ENCODE results near the gene DNLZ. TPM values are rescaled to one million over a fixed set of nuclear protein-coding genes. Genes with fewer than 3 reads are reported as not detected.
"Not testable (repeated sequence)": the region's sequence is repeated elsewhere in the genome, so short reads cannot be mapped to it uniquely, and the experiment has no call there.

DNLZ gene
- polyA plus RNA-seq, result 17.0 TPM
- long read RNA-seq, donor 1, transcript DNLZ-201 (3 exons, 724 nt), result major isoform, 8 of 8 reads
- long read RNA-seq, donor 1, partial matches to known transcripts, result 0 of 8 reads
- long read RNA-seq, donor 1, other reads (novel, unspliced or antisense), result 0 of 8 reads
- long read RNA-seq, donor 2, transcript DNLZ-201 (3 exons, 724 nt), result major isoform, 17 of 83 reads
- long read RNA-seq, donor 2, partial matches to known transcripts, result 60 of 83 reads
- long read RNA-seq, donor 2, other reads (novel, unspliced or antisense), result 6 of 83 reads
- long read RNA-seq, donor 3, result 0 reads
- long read RNA-seq, donor 4, partial matches to known transcripts, result 0 of 1 reads
- long read RNA-seq, donor 4, other reads (novel, unspliced or antisense), result 0 of 1 reads
- long read RNA-seq, donor 5, transcript DNLZ-201 (3 exons, 724 nt), result major isoform, 9 of 9 reads
- long read RNA-seq, donor 5, partial matches to known transcripts, result 0 of 9 reads
- long read RNA-seq, donor 5, other reads (novel, unspliced or antisense), result 0 of 9 reads
- long read RNA-seq, donor 6, transcript DNLZ-201 (3 exons, 724 nt), result major isoform, 10 of 10 reads
- long read RNA-seq, donor 6, partial matches to known transcripts, result 0 of 10 reads
- long read RNA-seq, donor 6, other reads (novel, unspliced or antisense), result 0 of 10 reads
- long read RNA-seq, donor 7, transcript DNLZ-201 (3 exons, 724 nt), result major isoform, 7 of 7 reads
- long read RNA-seq, donor 7, partial matches to known transcripts, result 0 of 7 reads
- long read RNA-seq, donor 7, other reads (novel, unspliced or antisense), result 0 of 7 reads
- long read RNA-seq, donor 8, transcript DNLZ-201 (3 exons, 724 nt), result major isoform, 25 of 40 reads
- long read RNA-seq, donor 8, partial matches to known transcripts, result 5 of 40 reads
- long read RNA-seq, donor 8, other reads (novel, unspliced or antisense), result 10 of 40 reads
- long read RNA-seq, donor 9, transcript DNLZ-201 (3 exons, 724 nt), result major isoform, 12 of 12 reads
- long read RNA-seq, donor 9, partial matches to known transcripts, result 0 of 12 reads
- long read RNA-seq, donor 9, other reads (novel, unspliced or antisense), result 0 of 12 reads
- long read RNA-seq, donor 10, transcript DNLZ-201 (3 exons, 724 nt), result major isoform, 12 of 12 reads
- long read RNA-seq, donor 10, partial matches to known transcripts, result 0 of 12 reads
- long read RNA-seq, donor 10, other reads (novel, unspliced or antisense), result 0 of 12 reads
- long read RNA-seq, donor 11, transcript DNLZ-201 (3 exons, 724 nt), result major isoform, 16 of 16 reads
- long read RNA-seq, donor 11, partial matches to known transcripts, result 0 of 16 reads
- long read RNA-seq, donor 11, other reads (novel, unspliced or antisense), result 0 of 16 reads

GRCh38 chr9:136363106-136363948 lies at the start of gene DNLZ:
DNLZ (minus strand) TSS chr9:136363744; CDS start chr9:136363714, 30 bp downstream.
- peak within 1 kb of the TSS; percentile 72 for H3K4me3 ChIP-seq (ENCODE audit: low read length)
- WGBS (ENCODE audit: insufficient coverage, low lambda C conversion rate), result no CpG with 5 or more reads among the region's 97 CpGs
- peaks cover 14% of the 10 kb centered on the region for H3K27me3 ChIP-seq (ENCODE audit: control insufficient read depth, insufficient read depth, low read length)
- peak within 1 kb of the TSS; percentile 74 for H3K27ac ChIP-seq (ENCODE audit: low read length)
- peaks cover 14% of the 10 kb centered on the region for H3K36me3 ChIP-seq (ENCODE audit: control insufficient read depth, insufficient read depth, low read length)
- peaks cover 18% of the 10 kb centered on the region for H3K4me1 ChIP-seq (ENCODE audit: control insufficient read depth, insufficient read depth, low read length)
- peaks cover 11% of the 10 kb centered on the region for H3K9me3 ChIP-seq (ENCODE audit: control insufficient read depth, low read depth, low read length)
- peak; percentile 92 to 94 for DNase-seq

DNA sequence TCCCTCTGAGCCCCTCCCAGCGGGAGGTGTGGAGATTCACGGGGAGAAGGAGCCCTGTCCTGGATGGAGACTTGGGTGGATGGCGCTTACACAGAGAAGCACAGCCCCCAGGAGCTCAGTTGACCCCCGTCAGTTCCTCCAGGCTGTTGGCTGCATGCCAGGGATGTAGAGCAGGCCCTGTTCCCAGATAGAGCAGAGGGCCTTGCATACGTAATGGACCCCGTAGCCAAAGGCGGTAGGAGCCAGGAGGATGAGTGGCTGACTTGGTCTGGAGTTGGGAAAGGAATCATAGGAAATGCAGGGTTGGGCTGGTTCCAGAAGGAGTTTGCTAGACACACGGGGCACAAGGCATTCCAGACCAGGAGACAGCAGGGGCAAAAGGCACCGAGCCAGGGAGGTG lies 49.4 kb upstream of the DNLZ start:
- Histone ChIP-seq H3K4me1 (ENCODE audit: control insufficient read depth, insufficient read depth, low read length) (peaks cover 18% of the 10 kb centered on the region), H3K27me3 (ENCODE audit: control insufficient read depth, insufficient read depth, low read length) (no peaks in the 10 kb centered on the region), H3K9me3 (ENCODE audit: control insufficient read depth, low read depth, low read length) (no peaks in the 10 kb centered on the region), H3K27ac (ENCODE audit: low read length) (no peak overlapping the region), H3K36me3 (ENCODE audit: control insufficient read depth, insufficient read depth, low read length) (peaks cover 50% of the 10 kb centered on the region), H3K4me3 (ENCODE audit: low read length) (no peak overlapping the region)
- DNase-seq, result no peak
- no CpG with 5 or more reads among the region's 9 CpGs for WGBS (ENCODE audit: insufficient coverage, low lambda C conversion rate)

DNA sequence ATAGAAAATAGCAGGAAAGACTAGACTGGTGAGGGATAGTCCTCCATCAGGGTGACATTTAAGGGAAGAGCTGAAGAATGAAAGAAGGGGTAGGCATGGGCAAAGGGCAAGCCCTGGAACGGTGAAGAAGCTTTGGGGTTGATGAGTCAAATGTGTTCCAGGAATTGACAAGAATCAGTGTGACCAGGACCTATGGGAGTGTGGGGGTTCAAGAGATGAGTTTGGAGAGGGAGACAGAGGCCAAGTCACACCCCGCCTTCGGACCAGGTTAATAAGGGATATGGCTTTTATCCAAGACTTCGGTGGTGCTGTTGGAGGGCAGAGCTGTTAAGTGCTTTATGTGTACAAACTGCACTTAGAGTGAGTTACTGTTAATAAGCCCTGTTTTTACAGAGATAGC lies 47.8 kb upstream of the DNLZ start:
- DNase-seq, result no peak
- H3K4me3 ChIP-seq (ENCODE audit: low read length), result peak overlapping the region; percentile 96
- no peaks in the 10 kb centered on the region for H3K9me3 ChIP-seq (ENCODE audit: control insufficient read depth, low read depth, low read length)
- H3K27me3 ChIP-seq (ENCODE audit: control insufficient read depth, insufficient read depth, low read length), result no peaks in the 10 kb centered on the region
- H3K36me3 ChIP-seq (ENCODE audit: control insufficient read depth, insufficient read depth, low read length), result peaks cover 47% of the 10 kb centered on the region
- H3K4me1 ChIP-seq (ENCODE audit: control insufficient read depth, insufficient read depth, low read length), result peaks cover 18% of the 10 kb centered on the region
- WGBS (ENCODE audit: insufficient coverage, low lambda C conversion rate), result no CpG with 5 or more reads among the region's 4 CpGs
- H3K27ac ChIP-seq (ENCODE audit: low read length), result no peak overlapping the region

DNA sequence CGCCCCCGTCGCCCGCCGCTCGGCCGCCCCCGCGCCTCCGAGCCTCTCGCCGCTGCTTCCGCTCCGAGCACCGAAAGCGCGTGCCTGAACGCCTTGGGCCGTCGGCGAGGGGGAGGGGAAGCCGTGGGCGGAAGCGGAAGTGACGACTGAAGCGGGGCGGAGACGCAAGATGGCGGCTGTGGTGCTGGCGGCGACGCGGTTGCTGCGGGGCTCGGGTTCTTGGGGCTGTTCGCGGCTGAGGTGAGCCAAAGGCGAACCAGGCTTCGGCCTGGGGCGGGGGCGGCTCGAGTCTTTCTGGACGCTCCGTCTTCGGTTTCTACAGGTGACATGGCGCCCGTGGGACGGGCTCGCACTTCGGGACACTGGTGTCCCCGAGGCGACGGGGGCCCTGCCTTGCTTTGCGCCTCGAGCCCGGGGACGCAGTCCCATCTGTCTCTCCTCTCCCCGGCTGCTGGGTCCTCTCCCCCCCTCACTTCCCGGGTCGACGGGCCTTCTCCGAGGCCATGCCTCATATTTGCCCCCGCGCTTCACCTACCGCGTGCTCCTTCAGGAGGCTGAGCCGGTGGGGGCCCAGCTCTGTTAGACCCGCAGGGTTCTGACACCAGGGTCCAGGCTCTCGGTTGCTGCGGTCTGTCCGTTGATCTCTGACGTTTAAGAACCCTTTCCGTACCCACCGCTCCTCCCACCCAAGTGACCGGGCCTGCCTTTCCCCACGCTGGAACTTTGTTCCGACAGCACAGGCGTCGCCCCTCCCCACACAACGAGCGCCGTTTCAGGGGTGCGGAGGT lies 47.1 kb upstream of the DNLZ start, which contains the start of the genes ENTR1 and PMPCA:
Gene ENTR1 (minus strand): TSS at position 115 of the 788 bp plus-strand sequence. CDS start 217 bp downstream, outside the sequence.
Gene PMPCA (plus strand): TSS at position 159 of the 788 bp plus-strand sequence. CDS start 11 bp downstream, at position 170.
- WGBS (ENCODE audit: insufficient coverage, low lambda C conversion rate), result no CpG with 5 or more reads among the region's 83 CpGs
- DNase-seq, result peak; percentile 88 to 90
- Histone ChIP-seq H3K36me3 (ENCODE audit: control insufficient read depth, insufficient read depth, low read length) (peaks cover 44% of the 10 kb centered on the region), H3K27me3 (ENCODE audit: control insufficient read depth, insufficient read depth, low read length) (no peaks in the 10 kb centered on the region), H3K9me3 (ENCODE audit: control insufficient read depth, low read depth, low read length) (no peaks in the 10 kb centered on the region), H3K27ac (ENCODE audit: low read length) (peak within 1 kb of the TSS; percentile 52), H3K4me1 (ENCODE audit: control insufficient read depth, insufficient read depth, low read length) (peaks cover 18% of the 10 kb centered on the region), H3K4me3 (ENCODE audit: low read length) (peak within 1 kb of the TSS; percentile 96)

GRCh38 chr9:136409557-136410455 lies 46.3 kb upstream of the DNLZ start:
- peak in 1 of 2 donors; percentile 67 for DNase-seq
- peak overlapping the region; percentile 58 for H3K4me3 ChIP-seq (ENCODE audit: low read length)
- no peaks in the 10 kb centered on the region for H3K27me3 ChIP-seq (ENCODE audit: control insufficient read depth, insufficient read depth, low read length)
- no peaks in the 10 kb centered on the region for H3K9me3 ChIP-seq (ENCODE audit: control insufficient read depth, low read depth, low read length)
- WGBS (ENCODE audit: insufficient coverage, low lambda C conversion rate), result no CpG with 5 or more reads among the region's 71 CpGs
- H3K36me3 ChIP-seq (ENCODE audit: control insufficient read depth, insufficient read depth, low read length), result peaks cover 45% of the 10 kb centered on the region
- peaks cover 18% of the 10 kb centered on the region for H3K4me1 ChIP-seq (ENCODE audit: control insufficient read depth, insufficient read depth, low read length)
- H3K27ac ChIP-seq (ENCODE audit: low read length), result no peak overlapping the region

DNA sequence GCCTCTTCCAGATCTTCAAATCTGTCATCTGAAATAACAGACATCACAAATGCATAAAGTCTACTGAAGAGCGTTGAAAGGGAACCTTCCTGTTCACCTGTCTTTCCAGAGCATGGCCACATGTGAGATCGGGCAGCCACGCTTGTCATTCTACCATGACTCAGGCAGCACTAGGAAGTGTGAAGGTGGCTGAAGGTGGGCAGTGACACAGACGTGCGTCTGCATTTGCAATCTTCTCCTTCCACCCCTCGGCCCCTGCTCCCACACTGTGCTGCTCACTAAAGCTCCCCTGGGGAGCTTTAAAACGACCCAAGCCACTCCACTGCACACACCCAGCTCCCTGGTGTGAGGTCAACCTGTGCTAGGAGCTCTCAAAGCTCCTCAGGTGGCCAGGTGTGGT lies 44.4 kb upstream of the DNLZ start:
- Histone ChIP-seq H3K4me3 (ENCODE audit: low read length) (no peak overlapping the region), H3K36me3 (ENCODE audit: control insufficient read depth, insufficient read depth, low read length) (peaks cover 41% of the 10 kb centered on the region), H3K9me3 (ENCODE audit: control insufficient read depth, low read depth, low read length) (no peaks in the 10 kb centered on the region), H3K4me1 (ENCODE audit: control insufficient read depth, insufficient read depth, low read length) (peaks cover 18% of the 10 kb centered on the region), H3K27ac (ENCODE audit: low read length) (no peak overlapping the region), H3K27me3 (ENCODE audit: control insufficient read depth, insufficient read depth, low read length) (no peaks in the 10 kb centered on the region)
- WGBS (ENCODE audit: insufficient coverage, low lambda C conversion rate), result 100% methylated on average over 1 of the region's 7 CpGs
- DNase-seq, result no peak

DNA sequence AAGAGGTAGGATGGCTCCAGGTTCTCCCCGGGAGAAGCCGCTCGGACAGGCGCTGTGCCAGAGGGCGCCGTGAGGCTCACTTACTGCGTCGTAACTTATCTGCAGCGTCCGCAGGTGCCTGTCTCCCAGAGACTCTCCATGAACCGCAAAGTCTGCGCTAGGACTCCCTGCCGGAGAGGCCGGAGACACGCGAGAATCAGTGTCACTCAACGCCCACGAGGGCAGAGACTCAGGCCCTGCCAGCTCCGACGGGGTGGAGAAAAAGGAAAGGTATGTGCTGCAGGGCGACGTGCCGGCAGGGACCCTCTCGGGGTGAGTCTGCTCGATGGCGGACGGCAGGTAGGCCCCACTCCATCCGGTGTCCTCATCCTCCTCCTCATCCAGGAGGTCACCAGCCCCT lies 43.5 kb upstream of the DNLZ start:
- not testable (repeated sequence) for H3K4me3 ChIP-seq (ENCODE audit: low read length); H3K9me3 ChIP-seq (ENCODE audit: control insufficient read depth, low read depth, low read length); H3K27ac ChIP-seq (ENCODE audit: low read length); H3K27me3 ChIP-seq (ENCODE audit: control insufficient read depth, insufficient read depth, low read length); DNase-seq
- WGBS (ENCODE audit: insufficient coverage, low lambda C conversion rate), result no CpG with 5 or more reads among the region's 28 CpGs
- peaks cover 44% of the 10 kb centered on the region for H3K36me3 ChIP-seq (ENCODE audit: control insufficient read depth, insufficient read depth, low read length)
- H3K4me1 ChIP-seq (ENCODE audit: control insufficient read depth, insufficient read depth, low read length), result peaks cover 18% of the 10 kb centered on the region

DNA sequence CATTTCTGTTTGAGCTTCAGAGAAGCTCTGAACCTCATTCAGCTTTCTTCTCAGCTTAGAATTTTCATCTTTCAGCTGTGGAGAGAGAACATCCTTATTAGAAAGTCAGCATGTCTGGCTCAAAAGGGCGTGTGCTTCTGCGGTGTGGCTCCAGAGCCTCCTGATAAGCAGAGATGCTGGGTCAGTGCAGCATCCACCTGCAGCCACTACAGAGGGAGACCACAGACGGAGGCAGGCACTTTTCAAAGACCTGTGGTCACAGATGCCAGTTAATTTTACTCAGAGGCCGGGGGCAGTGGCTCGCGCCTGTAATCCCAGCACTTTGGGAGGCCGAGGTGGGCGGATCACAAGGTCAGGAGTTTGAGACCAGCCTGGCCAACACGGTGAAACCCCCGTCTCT lies 42.4 kb upstream of the DNLZ start:
- H3K36me3 ChIP-seq (ENCODE audit: control insufficient read depth, insufficient read depth, low read length), result peaks cover 51% of the 10 kb centered on the region
- not testable (repeated sequence) for H3K4me3 ChIP-seq (ENCODE audit: low read length); H3K27me3 ChIP-seq (ENCODE audit: control insufficient read depth, insufficient read depth, low read length); H3K27ac ChIP-seq (ENCODE audit: low read length); H3K9me3 ChIP-seq (ENCODE audit: control insufficient read depth, low read depth, low read length); DNase-seq; H3K4me1 ChIP-seq (ENCODE audit: control insufficient read depth, insufficient read depth, low read length)
- WGBS (ENCODE audit: insufficient coverage, low lambda C conversion rate), result no CpG with 5 or more reads among the region's 10 CpGs

Measured in large intestine (tissue), 12 donors.